ENCODE results near the gene HSPB1.
"Not testable (repeated sequence)": the region's sequence is repeated elsewhere in the genome, so short reads cannot be mapped to it uniquely, and the experiment has no call there.

Gene HSPB1

DNA sequence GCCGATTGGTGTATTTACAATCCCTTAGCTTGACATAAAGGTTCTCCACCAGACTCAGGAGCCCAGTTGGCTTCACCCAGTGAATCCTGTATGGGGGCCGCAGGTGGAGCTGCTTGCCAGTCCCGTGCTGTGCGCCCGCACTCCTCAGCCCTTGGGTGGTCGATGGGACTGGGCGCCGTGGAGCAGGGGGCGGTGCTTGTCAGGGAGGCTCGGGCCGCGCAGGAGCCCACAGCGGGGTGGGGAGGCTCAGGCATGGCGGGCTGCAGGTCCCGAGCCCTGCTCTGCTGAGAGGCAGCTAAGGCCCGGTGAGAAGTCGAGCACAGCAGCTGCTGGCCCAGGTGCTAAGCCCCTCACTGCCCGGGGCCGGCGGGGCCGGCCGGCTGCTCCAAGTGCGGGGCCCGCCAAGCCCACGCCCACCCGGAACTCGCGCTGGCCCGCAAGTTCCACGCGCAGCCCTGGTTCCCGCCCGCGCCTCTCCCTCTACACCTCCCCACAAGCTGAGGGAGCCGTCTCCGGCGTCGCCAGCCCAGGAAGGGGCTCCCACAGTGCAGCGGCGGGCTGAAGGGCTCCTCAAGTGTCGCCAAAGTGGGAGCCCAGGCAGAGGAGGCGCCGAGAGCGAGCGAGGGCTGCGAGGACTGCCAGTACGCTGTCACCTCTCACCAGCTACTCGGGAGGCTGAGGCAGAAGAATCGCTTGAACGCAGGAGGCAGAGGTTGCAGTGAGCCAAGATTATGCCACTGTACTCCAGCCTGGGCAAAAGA is 7.0 kb downstream of the HSPB1 start:
- DNase-seq (ENCODE audit: low spot score): not testable (repeated sequence)

DNA sequence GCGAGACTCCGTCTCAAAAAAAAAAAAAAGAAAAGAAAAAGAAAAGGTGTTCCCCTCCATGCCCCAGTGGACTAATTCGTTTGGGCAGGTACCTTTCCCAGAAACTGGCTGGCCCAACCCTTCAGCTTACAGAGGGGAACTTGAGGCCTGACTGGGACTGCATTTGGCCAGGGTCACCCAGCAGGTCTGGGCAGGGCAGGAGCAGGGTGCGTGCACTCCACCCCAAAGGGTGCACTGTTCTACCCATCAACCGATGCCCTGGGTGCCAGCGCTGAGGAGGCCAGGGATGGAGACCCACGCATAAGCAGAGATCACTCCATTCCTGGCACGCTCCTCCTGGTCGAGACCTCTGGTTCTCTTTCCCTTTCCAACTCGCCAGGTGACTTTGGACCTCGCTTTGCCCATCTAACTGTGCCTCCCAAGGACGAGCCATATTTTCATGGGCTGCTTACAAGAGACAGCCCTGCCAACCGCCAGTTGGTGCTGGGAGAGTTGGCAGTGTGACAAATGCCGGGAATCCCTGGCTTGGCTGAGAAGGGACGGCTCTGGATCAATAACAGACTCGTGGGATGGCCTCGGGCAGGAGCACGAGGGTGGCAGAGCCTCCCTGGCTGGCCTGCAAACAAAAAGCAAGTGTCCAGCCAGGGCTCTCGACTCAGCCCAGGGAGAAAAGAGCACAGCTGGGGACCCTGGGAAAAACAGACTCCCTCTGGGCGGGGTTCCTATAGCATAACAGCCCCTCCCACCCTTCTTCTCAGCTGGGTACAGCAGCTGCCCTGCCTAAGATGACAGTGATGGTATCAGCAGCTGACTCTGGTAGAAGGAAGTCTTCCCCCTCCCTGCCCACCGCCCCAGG is 7.9 kb downstream of the HSPB1 start:
- no peak for DNase-seq (ENCODE audit: low spot score)

- DNase-seq (ENCODE audit: low spot score): not testable (repeated sequence)
These were observed 9.4 kb downstream of the HSPB1 start for GRCh38 chr7:76311838-76312237.

GRCh38 chr7:76314042-76314721 is 11.7 kb downstream of the HSPB1 start:
- DNase-seq (ENCODE audit: low spot score): peak; percentile 96

GRCh38 chr7:76314740-76315139 is 12.3 kb downstream of the HSPB1 start:
- DNase-seq (ENCODE audit: low spot score): not testable (repeated sequence)

GRCh38 chr7:76315364-76315763 is 12.9 kb downstream of the HSPB1 start:
- no peak for DNase-seq (ENCODE audit: low spot score)

DNA sequence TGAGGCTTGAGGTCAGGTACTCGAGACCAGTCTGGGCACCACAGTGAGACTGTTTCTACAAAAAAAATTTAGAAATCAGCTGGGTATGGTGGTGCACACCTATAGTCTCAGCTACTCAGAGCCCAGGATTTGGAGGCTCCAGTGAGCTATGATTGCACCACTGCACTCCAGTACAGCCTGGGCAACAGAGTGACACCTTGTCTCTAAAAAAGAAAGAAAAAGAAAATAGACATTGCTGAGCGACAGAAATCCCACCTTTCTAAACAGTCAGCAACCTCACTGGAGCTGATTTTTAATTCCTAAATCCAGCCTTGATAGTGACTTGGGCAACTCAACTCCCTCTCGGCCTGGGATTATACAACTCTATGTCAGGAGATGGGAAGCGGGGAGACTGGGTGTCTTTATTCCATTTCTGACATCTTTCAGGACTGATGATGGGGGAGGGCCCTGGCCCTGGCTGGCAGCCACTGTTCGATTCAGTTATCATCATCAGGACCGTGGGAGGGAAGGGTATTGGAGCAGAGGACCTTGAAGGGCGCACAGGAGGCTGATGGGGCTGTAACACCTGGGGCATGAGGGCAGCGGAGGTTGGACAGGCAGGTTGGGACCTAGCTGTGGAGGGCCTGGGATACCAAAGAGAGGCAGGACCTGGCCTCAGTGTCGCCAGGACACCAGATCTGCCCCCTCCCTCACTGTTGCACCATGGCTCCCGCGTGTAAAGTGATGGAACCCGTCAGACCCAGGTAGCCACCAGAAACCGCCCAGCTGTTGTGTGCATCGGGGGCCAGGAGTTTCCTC is 14.7 kb downstream of the HSPB1 start:
- DNase-seq (ENCODE audit: low spot score): no peak

GRCh38 chr7:76317782-76318487 is 15.5 kb downstream of the HSPB1 start:
- peak; percentile 100 for DNase-seq (ENCODE audit: low spot score)

DNA sequence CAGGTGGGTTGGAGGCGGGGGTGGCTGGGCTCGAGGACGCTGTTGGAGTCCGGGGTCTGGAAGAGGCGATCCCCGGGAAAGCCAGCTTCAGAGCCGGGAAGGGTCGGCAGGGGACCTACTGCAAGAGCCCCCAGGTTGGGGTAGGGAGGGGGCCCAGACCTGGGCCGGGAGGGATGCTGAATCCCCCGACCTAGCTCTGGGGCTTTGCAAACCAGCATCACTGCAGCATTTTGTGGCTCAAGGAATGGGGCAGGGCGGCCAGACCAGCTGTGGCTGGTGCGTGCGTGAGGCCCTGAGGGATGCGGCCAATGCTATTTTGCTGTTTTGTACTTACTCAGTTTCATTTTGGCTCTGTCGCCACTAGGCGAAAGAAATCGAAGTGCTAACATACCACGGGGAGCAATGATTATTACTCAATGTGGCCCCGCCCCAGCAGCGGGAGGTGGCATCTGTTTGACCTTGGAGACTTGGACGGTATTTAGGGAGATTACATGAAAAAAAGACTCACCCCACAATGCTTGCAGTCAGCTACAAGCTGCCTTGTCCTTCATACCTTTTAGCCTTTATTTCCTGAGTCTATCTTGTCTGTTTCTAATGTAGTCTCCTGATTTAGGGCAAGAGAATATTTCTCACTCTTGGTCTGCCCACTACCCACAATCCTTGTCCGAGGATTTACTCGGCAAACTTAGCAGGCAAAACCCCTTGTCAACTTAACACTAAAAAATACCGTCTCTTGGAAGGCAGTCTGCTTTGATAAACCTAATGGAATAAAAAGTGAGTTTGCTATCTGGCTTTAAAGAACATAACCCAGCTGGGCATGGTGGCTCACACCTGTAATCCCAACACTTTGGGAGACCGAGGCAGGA is 16.2 kb downstream of the HSPB1 start:
- DNase-seq (ENCODE audit: low spot score): peak; percentile 87

GRCh38 chr7:76325092-76325491 is 22.6 kb downstream of the HSPB1 start:
- DNase-seq (ENCODE audit: low spot score): no peak

GRCh38 chr7:76325811-76326210 is 23.3 kb downstream of the HSPB1 start:
- no peak for DNase-seq (ENCODE audit: low spot score)

DNA sequence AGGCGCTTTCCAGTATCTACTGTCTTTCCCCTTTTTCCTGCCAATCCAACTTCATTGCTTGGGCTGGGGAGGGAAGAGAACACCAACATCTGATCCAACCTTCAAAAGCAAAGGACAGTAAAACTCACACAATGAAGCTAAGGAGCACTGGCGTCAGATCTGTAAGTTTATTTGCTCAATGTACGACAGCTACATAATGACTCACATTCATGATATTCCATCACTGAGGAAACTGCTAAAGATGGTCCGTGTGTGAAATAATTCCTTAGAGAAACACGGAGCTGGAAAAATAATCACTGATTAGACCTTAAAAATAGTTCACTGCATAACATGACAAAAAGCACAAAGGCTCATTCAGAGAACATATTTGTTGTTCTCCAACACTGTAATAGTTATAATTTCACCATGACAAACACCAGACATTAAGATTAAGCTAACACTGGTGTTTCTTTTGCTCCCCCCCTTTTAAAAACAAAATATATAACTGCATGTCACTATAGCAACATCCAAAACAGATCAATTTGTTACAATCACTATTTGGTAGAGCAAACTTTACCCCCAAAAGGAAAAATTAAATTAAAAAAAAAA is 24.3 kb downstream of the HSPB1 start:
- DNase-seq (ENCODE audit: low spot score): no peak

DNA sequence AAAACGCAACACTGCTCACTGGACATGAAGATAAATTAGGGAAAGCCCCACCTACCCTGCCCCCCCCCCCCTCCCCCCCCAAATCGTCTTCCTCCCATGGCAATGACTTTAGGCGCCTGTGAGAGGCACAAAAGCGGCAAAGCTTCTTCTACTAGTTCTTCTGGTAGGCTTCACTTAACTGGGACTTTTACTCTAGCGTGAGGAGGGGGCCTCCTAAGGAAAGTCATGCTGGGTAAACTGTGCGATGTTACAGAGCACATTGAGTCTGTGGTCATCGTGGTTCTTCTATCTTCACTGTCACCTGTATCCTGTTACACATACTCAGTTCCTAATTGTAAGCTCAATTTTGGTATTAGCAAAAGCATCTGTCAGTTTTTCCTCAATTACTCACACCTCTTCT is 25.1 kb downstream of the HSPB1 start:
- no peak for DNase-seq (ENCODE audit: low spot score)

DNA sequence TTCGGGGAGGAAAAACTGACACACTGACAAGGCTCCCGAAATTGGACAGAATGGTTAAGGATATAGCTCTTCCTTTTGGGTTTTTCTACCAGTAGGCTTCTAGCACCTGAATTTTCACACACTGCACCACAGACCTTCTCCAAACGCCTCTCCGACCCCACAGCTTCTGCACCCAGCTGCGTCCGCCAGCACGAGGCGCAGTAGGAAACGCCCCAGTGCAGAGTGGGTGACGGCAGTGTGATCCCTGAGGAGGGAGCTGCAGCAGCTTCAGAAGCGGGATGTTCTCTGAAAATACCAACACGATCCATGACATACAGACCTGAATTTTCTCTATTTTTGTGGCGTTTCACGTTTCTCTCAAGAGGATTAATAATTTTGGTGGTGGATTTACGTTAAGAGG is 25.9 kb downstream of the HSPB1 start:
- no peak for DNase-seq (ENCODE audit: low spot score)

GRCh38 chr7:76329479-76329878 is 27.0 kb downstream of the HSPB1 start:
- no peak for DNase-seq (ENCODE audit: low spot score)

GRCh38 chr7:76330261-76330660 is 27.8 kb downstream of the HSPB1 start:
- DNase-seq (ENCODE audit: low spot score): no peak

DNA sequence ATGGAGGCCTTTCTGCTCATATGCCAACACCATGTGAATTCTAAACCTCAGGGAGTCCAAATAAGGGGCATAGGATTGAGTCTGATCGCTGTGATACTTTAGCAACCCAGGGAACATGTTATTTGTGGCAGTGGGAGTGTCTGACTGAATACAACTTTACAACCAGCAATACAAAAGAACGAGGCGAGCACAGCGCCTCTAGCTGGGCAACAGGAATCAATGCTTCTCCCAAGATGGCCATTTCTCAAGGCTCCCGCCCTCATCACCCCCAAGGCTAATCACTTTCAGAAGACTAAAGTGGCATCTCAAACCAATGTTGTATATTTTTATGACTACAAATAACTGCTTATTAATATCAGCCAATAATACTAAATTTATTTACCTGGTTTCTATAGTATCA is 28.2 kb downstream of the HSPB1 start:
- DNase-seq (ENCODE audit: low spot score): no peak

GRCh38 chr7:76332078-76332477 is 29.6 kb downstream of the HSPB1 start:
- no peak for DNase-seq (ENCODE audit: low spot score)

DNA sequence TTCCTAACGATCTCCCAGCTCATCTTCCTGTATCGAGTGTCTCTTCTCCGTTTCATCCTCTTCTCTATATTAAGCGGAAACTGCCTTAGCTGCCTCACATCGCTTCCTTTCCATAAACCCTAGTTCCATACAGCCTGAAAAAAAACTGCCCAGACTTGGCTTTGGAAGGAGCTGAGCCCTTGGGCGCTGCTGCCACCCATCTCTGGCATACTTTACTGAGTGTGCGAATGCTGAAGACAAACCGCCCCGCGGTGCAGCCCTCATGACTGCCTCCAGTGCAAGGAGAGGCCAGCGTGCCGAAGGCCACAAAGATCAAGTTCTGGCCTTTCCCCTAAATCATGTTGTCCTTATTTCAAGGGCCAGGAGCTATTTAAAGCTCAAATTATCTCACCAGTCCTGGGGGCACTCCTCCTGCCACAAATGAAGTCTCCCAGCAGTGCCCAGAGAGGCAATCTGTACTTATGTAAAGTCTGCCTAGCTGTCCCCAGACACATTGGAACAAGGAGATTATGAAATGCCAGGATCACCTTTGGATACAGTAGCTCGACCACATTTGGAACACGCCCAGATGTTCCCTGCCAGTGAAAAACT is 31.1 kb downstream of the HSPB1 start:
- DNase-seq (ENCODE audit: low spot score): no peak
